Smooth muscle cell (in vitro differentiated cells): Measurements from ENCODE around the gene KRT27. TPM values are rescaled to one million over a fixed set of nuclear protein-coding genes. Genes with fewer than 3 reads are reported as not detected.

ENCODE experiments used
- DNase-seq: peaks from one replicate; lab custom pipeline; 2025; ENCODE audit not compliant: unreplicated experiment; lab: John Stamatoyannopoulos, UW
- H2AFZ ChIP-seq: fragments of 200-600 bp; sonication (generic); 2 replicates; pipeline ENCODE4 v1.6.0; 2016; ENCODE audit warnings: antibody characterized with exemption, low read depth, mild to moderate bottlenecking
- H3F3A ChIP-seq: fragments of 200-600 bp; sonication (generic); 2 replicates; pipeline ENCODE4 v1.6.0; 2017; ENCODE audit warnings: antibody characterized with exemption, low read depth
- H3K27ac ChIP-seq: fragments of 200-600 bp; sonication (generic); 2 replicates; pipeline ENCODE4 v1.5.1; 2016; ENCODE audit warnings: low read depth, mild to moderate bottlenecking
- H3K27me3 ChIP-seq: fragments of 200-600 bp; sonication (generic); 2 replicates; pipeline ENCODE4 v1.6.1; 2016; ENCODE audit warnings: low read depth, mild to moderate bottlenecking
- H3K36me3 ChIP-seq: fragments of 200-600 bp; sonication (generic); 2 replicates; pipeline ENCODE4 v1.5.1; 2016; ENCODE audit warnings: low read depth
- H3K4me1 ChIP-seq: fragments of 200-600 bp; sonication (generic); 2 replicates; pipeline ENCODE4 v1.5.1; 2016; ENCODE audit warnings: low read depth
- H3K4me2 ChIP-seq: fragments of 200-600 bp; sonication (generic); 2 replicates; pipeline ENCODE4 v1.6.0; 2016; ENCODE audit warnings: mild to moderate bottlenecking
- H3K4me3 ChIP-seq: fragments of 200-600 bp; sonication (generic); 2 replicates; pipeline ENCODE4 v1.5.1; 2016; ENCODE audit warnings: mild to moderate bottlenecking
- H3K79me2 ChIP-seq: fragments of 200-600 bp; sonication (generic); 2 replicates; pipeline ENCODE4 v1.6.0; 2016; ENCODE audit warnings: low read depth, mild to moderate bottlenecking
- H3K9ac ChIP-seq: fragments of 200-600 bp; sonication (generic); 2 replicates; pipeline ENCODE4 v1.6.0; 2016; ENCODE audit warnings: low read depth
- H3K9me3 ChIP-seq: fragments of 200-600 bp; sonication (generic); replicated peaks from 2 replicates; pipeline ENCODE4 v1.5.1; 2016; ENCODE audit warnings: low read depth
- H4K20me1 ChIP-seq: fragments of 200-600 bp; sonication (generic); 2 replicates; pipeline ENCODE4 v1.6.0; 2016; ENCODE audit warnings: low read depth
- CTCF ChIP-seq: fragments of 200-600 bp; sonication (generic); IDR thresholded peaks from 2 replicates; pipeline ENCODE4 v1.5.1; 2017; ENCODE audit warnings: borderline replicate concordance, mild to moderate bottlenecking, antibody characterized with exemption; ENCODE audit not compliant: insufficient read depth, poor library complexity, severe bottlenecking
- WGBS: methylation state at CpG from one replicate; pipeline ENCODE4 v1.1.7; 2016; ENCODE audit warnings: low lambda C conversion rate; 5-methylcytosine and 5-hydroxymethylcytosine counted together
- polyA plus RNA-seq: library from polyadenylated mRNA; unstranded; fragments of >200 nt; fragmentation: Nextera tagmentation; extraction: Ambion mirVana; gene quantifications from 2 replicates; pipeline ENCODE4 v1.2.1, GENCODE V29; 2016
- total RNA-seq: library from RNA; depleted of rRNA; stranded (reverse); fragments of >200 nt; gene quantifications from 2 replicates; pipeline ENCODE4 v1.2.3, GENCODE V29; 2014

The KRT27 gene
- total and polyA plus RNA-seq, 2 experiments from 2014 or later = 0.54 to 1.1 TPM

GRCh38 chr17:40726919-40727318 lies 55.4 kb downstream of the KRT27 start:
- Histone ChIP-seq H3K4me3 (no peak overlapping the region), H2AFZ (no peak overlapping the region), H3K4me1 (no peaks in the 10 kb centered on the region), H4K20me1 (no peaks in the 10 kb centered on the region), H3K79me2 (no peaks in the 10 kb centered on the region), H3K9ac (no peak overlapping the region), H3K36me3 (no peaks in the 10 kb centered on the region), H3K27ac (no peak overlapping the region), H3K27me3 (peaks cover 25% of the 10 kb centered on the region), H3F3A (no peaks in the 10 kb centered on the region), H3K9me3 (no peaks in the 10 kb centered on the region), H3K4me2 (no peak overlapping the region)
- DNase-seq = no peak
- 72% methylated on average over 2 of the region's 2 CpGs for WGBS
- peak; percentile 18 for TF ChIP-seq CTCF

Other genes starting within 250 kb of the KRT27 start
- not detected in 2 replicates for gene CCR7, start 217.1 kb downstream of the KRT27 start, total RNA-seq
- gene CCR7, start 217.1 kb downstream of the KRT27 start, polyA plus RNA-seq = not detected in 2 replicates
- gene SMARCE1, start 134.7 kb downstream of the KRT27 start, total RNA-seq = 87.5 and 95.9 TPM in 2 replicates
- gene SMARCE1, start 134.7 kb downstream of the KRT27 start, polyA plus RNA-seq = 101 and 115 TPM in 2 replicates
- gene KRT222, start 117.4 kb downstream of the KRT27 start, total RNA-seq = not detected in 2 replicates
- not detected in 2 replicates for gene KRT222, start 117.4 kb downstream of the KRT27 start, polyA plus RNA-seq
- gene KRT24, start 78.8 kb downstream of the KRT27 start, total RNA-seq = not detected in 2 replicates
- not detected in 2 replicates for gene KRT24, start 78.8 kb downstream of the KRT27 start, polyA plus RNA-seq
- gene KRT25, start 27.2 kb downstream of the KRT27 start, total RNA-seq = not detected in 2 replicates
- not detected in 2 replicates for gene KRT25, start 27.2 kb downstream of the KRT27 start, polyA plus RNA-seq
- not detected in 2 replicates for gene KRT26, start 10.3 kb downstream of the KRT27 start, total RNA-seq
- not detected in 2 replicates for gene KRT26, start 10.3 kb downstream of the KRT27 start, polyA plus RNA-seq
- gene KRT28, start 17.4 kb upstream of the KRT27 start, total RNA-seq = not detected in 2 replicates
- gene KRT28, start 17.4 kb upstream of the KRT27 start, polyA plus RNA-seq = not detected in 2 replicates
- gene KRT10, start 40.1 kb upstream of the KRT27 start, total RNA-seq = 29.0 and 48.0 TPM in 2 replicates
- gene KRT10, start 40.1 kb upstream of the KRT27 start, polyA plus RNA-seq = 186 and 189 TPM in 2 replicates
- not detected in 2 replicates for gene KRT12, start 84.7 kb upstream of the KRT27 start, total RNA-seq
- gene KRT12, start 84.7 kb upstream of the KRT27 start, polyA plus RNA-seq = not detected in 2 replicates
- not detected in 2 replicates for gene KRT20, start 102.7 kb upstream of the KRT27 start, total RNA-seq
- not detected in 2 replicates for gene KRT20, start 102.7 kb upstream of the KRT27 start, polyA plus RNA-seq
- gene KRT23, start 155.1 kb upstream of the KRT27 start, total RNA-seq = 39.7 and 46.3 TPM in 2 replicates
- 4.5 and 14.4 TPM in 2 replicates for gene KRT23, start 155.1 kb upstream of the KRT27 start, polyA plus RNA-seq
- not detected in 2 replicates for gene KRT39, start 184.4 kb upstream of the KRT27 start, total RNA-seq
- gene KRT39, start 184.4 kb upstream of the KRT27 start, polyA plus RNA-seq = not detected in 2 replicates
- gene KRT40, start 201.8 kb upstream of the KRT27 start, total RNA-seq = not detected in 2 replicates
- not detected in 2 replicates for gene KRT40, start 201.8 kb upstream of the KRT27 start, polyA plus RNA-seq
- gene KRTAP3-3, start 211.6 kb upstream of the KRT27 start, total RNA-seq = not detected in 2 replicates
- not detected in 2 replicates for gene KRTAP3-3, start 211.6 kb upstream of the KRT27 start, polyA plus RNA-seq
- gene KRTAP3-2, start 217.4 kb upstream of the KRT27 start, total RNA-seq = not detected in 2 replicates
- gene KRTAP3-2, start 217.4 kb upstream of the KRT27 start, polyA plus RNA-seq = not detected in 2 replicates
- gene KRTAP3-1, start 226.6 kb upstream of the KRT27 start, total RNA-seq = 0.49 and 1.5 TPM in 2 replicates
- gene KRTAP3-1, start 226.6 kb upstream of the KRT27 start, polyA plus RNA-seq = 0.29 and 1.8 TPM in 2 replicates
- gene KRTAP1-5, start 244.7 kb upstream of the KRT27 start, total RNA-seq = 3.0 TPM in 1 of 2 replicates, not detected in the other
- gene KRTAP1-5, start 244.7 kb upstream of the KRT27 start, polyA plus RNA-seq = 1.1 TPM in 1 of 2 replicates, not detected in the other
- gene KRTAP1-4, start 247.6 kb upstream of the KRT27 start, total RNA-seq = not detected in 2 replicates
- gene KRTAP1-4, start 247.6 kb upstream of the KRT27 start, polyA plus RNA-seq = not detected in 2 replicates